HEK293 (cell line): ENCODE measurements around the gene PAX7.

Experiments used
- MEIS1 ChIP-seq: sonication (generic); formaldehyde crosslinking; IDR thresholded peaks from 2 replicates; pipeline ENCODE4 v1.8.1; 2022; ENCODE audit warnings: missing genetic modification reagents, mild to moderate bottlenecking, borderline replicate concordance
- TRIM28 ChIP-seq: IDR thresholded peaks from 2 replicates; pipeline ENCODE4 v1.6.1; 2011; ENCODE audit warnings: low read length, control low read depth, borderline replicate concordance
- YY1 ChIP-seq: fragments of 450-650 bp; formaldehyde crosslinking; IDR thresholded peaks from 2 replicates; pipeline ENCODE4 v1.5.1; 2018; ENCODE audit warnings: missing biosample characterization, missing genetic modification characterization
- ZBTB7A ChIP-seq: fragments of 450-650 bp; formaldehyde crosslinking; IDR thresholded peaks from 2 replicates; pipeline ENCODE4 v1.5.1; 2016; ENCODE audit warnings: low read depth, missing biosample characterization, missing genetic modification characterization
- ZNF292 ChIP-seq: fragments of 450-650 bp; formaldehyde crosslinking; IDR thresholded peaks from 2 replicates; pipeline ENCODE4 v1.5.1; 2016; ENCODE audit warnings: low read depth, missing biosample characterization, missing genetic modification characterization, borderline replicate concordance
- ZNF501 ChIP-seq: fragments of 450-650 bp; formaldehyde crosslinking; IDR thresholded peaks from 2 replicates; pipeline ENCODE4 v1.5.1; 2016; ENCODE audit warnings: missing biosample characterization, missing genetic modification characterization
- TF ChIP-seq, protein P1 (sequence below): fragments of 450-650 bp; formaldehyde crosslinking; IDR thresholded peaks from 2 replicates; pipeline ENCODE4 v1.5.1; 2016; ENCODE audit warnings: missing biosample characterization, missing genetic modification characterization
- TF ChIP-seq, protein P2 (sequence below): fragments of 450-650 bp; formaldehyde crosslinking; IDR thresholded peaks from 2 replicates; pipeline ENCODE4 v1.5.1; 2017; ENCODE audit warnings: missing biosample characterization, missing genetic modification characterization

DNA sequence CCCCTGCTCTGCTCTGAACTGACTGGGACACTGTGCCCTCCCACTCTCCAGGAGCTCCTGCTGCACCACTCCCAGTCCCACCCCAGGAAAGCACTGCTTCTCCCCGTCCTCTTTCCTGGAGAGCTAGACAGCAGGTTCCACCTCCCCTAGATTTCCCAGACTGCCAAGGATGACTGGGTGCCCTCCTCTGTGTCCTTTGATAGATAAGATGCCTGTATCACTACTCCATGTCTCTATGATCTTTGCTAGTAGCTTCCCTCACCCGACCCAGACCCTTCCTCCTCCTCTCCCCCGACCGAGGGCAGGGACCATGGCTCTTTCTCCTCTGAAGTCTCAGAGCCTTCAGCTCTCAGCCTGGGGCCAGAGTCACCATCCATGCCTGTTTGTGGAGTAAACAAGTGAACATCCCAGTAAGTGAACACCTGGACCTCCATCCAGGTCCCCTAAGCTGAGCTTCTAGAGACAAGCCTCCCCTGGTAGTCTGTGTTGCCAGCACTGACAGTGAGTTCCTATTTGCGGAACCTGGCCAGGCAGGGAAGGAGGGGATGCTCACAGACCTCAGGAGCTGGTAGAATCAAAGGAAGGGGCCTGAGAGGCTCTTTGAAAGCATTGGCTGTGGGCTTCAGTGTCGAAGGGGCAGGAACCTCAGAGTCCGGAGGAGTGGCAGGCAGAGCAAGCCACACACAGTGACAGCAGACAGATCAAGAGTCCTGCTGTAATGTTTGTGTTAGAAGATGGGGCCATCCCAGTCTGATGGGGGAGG, 104.0 kb downstream of the PAX7 start:
- TF ChIP-seq ZNF292 (tag by site-specific recombination) (no peak), TRIM28 (no peak), YY1 (tag by site-specific recombination) (no peak), ZNF501 (no peak), ZBTB7A (tag by site-specific recombination) (no peak), MEIS1 (no peak)
- TF ChIP-seq, protein P1, sequence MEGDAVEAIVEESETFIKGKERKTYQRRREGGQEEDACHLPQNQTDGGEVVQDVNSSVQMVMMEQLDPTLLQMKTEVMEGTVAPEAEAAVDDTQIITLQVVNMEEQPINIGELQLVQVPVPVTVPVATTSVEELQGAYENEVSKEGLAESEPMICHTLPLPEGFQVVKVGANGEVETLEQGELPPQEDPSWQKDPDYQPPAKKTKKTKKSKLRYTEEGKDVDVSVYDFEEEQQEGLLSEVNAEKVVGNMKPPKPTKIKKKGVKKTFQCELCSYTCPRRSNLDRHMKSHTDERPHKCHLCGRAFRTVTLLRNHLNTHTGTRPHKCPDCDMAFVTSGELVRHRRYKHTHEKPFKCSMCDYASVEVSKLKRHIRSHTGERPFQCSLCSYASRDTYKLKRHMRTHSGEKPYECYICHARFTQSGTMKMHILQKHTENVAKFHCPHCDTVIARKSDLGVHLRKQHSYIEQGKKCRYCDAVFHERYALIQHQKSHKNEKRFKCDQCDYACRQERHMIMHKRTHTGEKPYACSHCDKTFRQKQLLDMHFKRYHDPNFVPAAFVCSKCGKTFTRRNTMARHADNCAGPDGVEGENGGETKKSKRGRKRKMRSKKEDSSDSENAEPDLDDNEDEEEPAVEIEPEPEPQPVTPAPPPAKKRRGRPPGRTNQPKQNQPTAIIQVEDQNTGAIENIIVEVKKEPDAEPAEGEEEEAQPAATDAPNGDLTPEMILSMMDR = no peak
- TF ChIP-seq, protein P2, sequence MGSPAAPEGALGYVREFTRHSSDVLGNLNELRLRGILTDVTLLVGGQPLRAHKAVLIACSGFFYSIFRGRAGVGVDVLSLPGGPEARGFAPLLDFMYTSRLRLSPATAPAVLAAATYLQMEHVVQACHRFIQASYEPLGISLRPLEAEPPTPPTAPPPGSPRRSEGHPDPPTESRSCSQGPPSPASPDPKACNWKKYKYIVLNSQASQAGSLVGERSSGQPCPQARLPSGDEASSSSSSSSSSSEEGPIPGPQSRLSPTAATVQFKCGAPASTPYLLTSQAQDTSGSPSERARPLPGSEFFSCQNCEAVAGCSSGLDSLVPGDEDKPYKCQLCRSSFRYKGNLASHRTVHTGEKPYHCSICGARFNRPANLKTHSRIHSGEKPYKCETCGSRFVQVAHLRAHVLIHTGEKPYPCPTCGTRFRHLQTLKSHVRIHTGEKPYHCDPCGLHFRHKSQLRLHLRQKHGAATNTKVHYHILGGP (tag by site-specific recombination) = no peak
